HepG2 (cell line): ENCODE data around the gene KRTAP5-4. TPM values are rescaled to one million over a fixed set of nuclear protein-coding genes. Genes with fewer than 3 reads are reported as not detected.

Experiments used
- CTCF ChIP-seq: sonication (generic); formaldehyde crosslinking; IDR thresholded peaks from 2 replicates; pipeline ENCODE4 v1.5.0; 2020; ENCODE audit warnings: mild to moderate bottlenecking, missing genetic modification reagents, moderate library complexity
- ERF ChIP-seq: IDR thresholded peaks from 2 replicates; pipeline ENCODE4 v1.6.1; 2018; ENCODE audit warnings: missing biosample characterization, missing genetic modification reagents
- FOXJ3 ChIP-seq: sonication (generic); formaldehyde crosslinking; IDR thresholded peaks from 2 replicates; pipeline ENCODE4 v1.4.0; 2020; ENCODE audit warnings: missing genetic modification reagents, mild to moderate bottlenecking, borderline replicate concordance
- HOXA3 ChIP-seq: sonication (generic); formaldehyde crosslinking; IDR thresholded peaks from 2 replicates; pipeline ENCODE4 v1.5.0; 2020; ENCODE audit warnings: missing genetic modification reagents
- KDM2A ChIP-seq: sonication (generic); formaldehyde crosslinking; IDR thresholded peaks from 2 replicates; pipeline ENCODE4 v1.4.0; 2020; ENCODE audit warnings: low read depth, missing genetic modification reagents, borderline replicate concordance
- NFIC ChIP-seq: IDR thresholded peaks from 2 replicates; pipeline ENCODE4 v1.6.1; 2012; ENCODE audit warnings: mild to moderate bottlenecking, low read length, inconsistent platforms
- PAF1 ChIP-seq: IDR thresholded peaks from 2 replicates; pipeline ENCODE4 v1.6.1; 2016; ENCODE audit warnings: missing genetic modification reagents, missing compliant biosample characterization
- PHF20 ChIP-seq: sonication (generic); formaldehyde crosslinking; IDR thresholded peaks from 2 replicates; pipeline ENCODE4 v1.5.0; 2020; ENCODE audit warnings: mild to moderate bottlenecking, missing genetic modification reagents
- POLR2AphosphoS2 ChIP-seq: IDR thresholded peaks from 2 replicates; pipeline ENCODE4 v1.6.1; 2011; ENCODE audit warnings: low read depth, low read length, improper control_type of control experiment
- RBFOX2 ChIP-seq: fragments of 200-400 bp; formaldehyde crosslinking; IDR thresholded peaks from 2 replicates; pipeline ENCODE4 v1.6.1; 2017; ENCODE audit warnings: low read depth, mild to moderate bottlenecking, low read length
- RNF219 ChIP-seq: sonication (generic); formaldehyde crosslinking; IDR thresholded peaks from 2 replicates; pipeline ENCODE4 v1.5.0; 2020; ENCODE audit warnings: mild to moderate bottlenecking, missing genetic modification reagents
- SKIL ChIP-seq: sonication (generic); formaldehyde crosslinking; IDR thresholded peaks from 2 replicates; pipeline ENCODE4 v1.8.0; 2022; ENCODE audit warnings: missing genetic modification reagents, mild to moderate bottlenecking, moderate library complexity, borderline replicate concordance
- THRA ChIP-seq: sonication (generic); formaldehyde crosslinking; IDR thresholded peaks from 2 replicates; pipeline ENCODE4 v1.4.0; 2020; ENCODE audit warnings: missing genetic modification reagents, borderline replicate concordance
- ZNF24 ChIP-seq: fragments of 450-650 bp; IDR thresholded peaks from 2 replicates; pipeline ENCODE4 v1.6.1; 2017; ENCODE audit warnings: antibody characterized with exemption, mild to moderate bottlenecking
- ZNF557 ChIP-seq: sonication (generic); formaldehyde crosslinking; IDR thresholded peaks from 2 replicates; pipeline ENCODE4 v1.4.0; 2020; ENCODE audit warnings: missing genetic modification reagents
- ZNF7 ChIP-seq: IDR thresholded peaks from 2 replicates; pipeline ENCODE4 v1.6.1; 2016; ENCODE audit warnings: missing biosample characterization, missing genetic modification reagents
- ZNF704 ChIP-seq: sonication (generic); formaldehyde crosslinking; IDR thresholded peaks from 2 replicates; pipeline ENCODE4 v1.8.1; 2023; ENCODE audit warnings: mild to moderate bottlenecking, inconsistent platforms, moderate library complexity, missing genetic modification reagents, borderline replicate concordance
- ZNF850 ChIP-seq: sonication (generic); formaldehyde crosslinking; conservative IDR thresholded peaks from 2 replicates; pipeline ENCODE4 v1.9.0; 2021; ENCODE audit warnings: mild to moderate bottlenecking, missing genetic modification reagents
- polyA plus RNA-seq, 8 experiments: library from polyadenylated mRNA; depleted of rRNA in 3 of 8; stranded (reverse) in 7 of 8; unstranded in 1 of 8; fragments of >200 nt; fragmentation: Illumina TruSeq in 4 of 8; extraction: Trizol in 4 of 8; gene quantifications; 2 replicates each; pipeline versions ENCODE4 v1.2.1 to v1.2.3, GENCODE V29; 2011 to 2016; ENCODE audit warnings: low read depth in 4 of 8, missing spikeins in 1 of 8, mixed read lengths in 1 of 8; ENCODE audit not compliant: insufficient read depth in 1 of 8
- total RNA-seq, 5 experiments: library from RNA; depleted of rRNA; stranded (reverse); fragments of >200 nt; fragmentation: Illumina TruSeq; extraction: Trizol; gene quantifications; 2 replicates each; pipeline ENCODE4 v1.2.3, GENCODE V29; 2016; ENCODE audit warnings: low read depth in 1 of 5

Gene KRTAP5-4
- total and polyA plus RNA-seq, 2 of the 13 experiments (the other 11 are each of a cell fraction or from before 2014, with no cell fraction given) = not detected

- TF ChIP-seq PAF1 (no peak), THRA (CRISPR knock-in tag) (no peak), ZNF850 (CRISPR knock-in tag) (no peak), ZNF557 (CRISPR knock-in tag) (no peak), ERF (CRISPR knock-in tag) (0 out of 2 replicates have a peak, but pooled peaks have one; percentile 27), RNF219 (CRISPR knock-in tag) (no peak), ZNF704 (no peak), NFIC (no peak), KDM2A (CRISPR knock-in tag) (peak; percentile 67), CTCF (CRISPR knock-in tag) (peak; percentile 88), SKIL (CRISPR knock-in tag) (no peak), HOXA3 (CRISPR knock-in tag) (no peak), POLR2AphosphoS2 (no peak), ZNF7 (no peak), PHF20 (CRISPR knock-in tag) (no peak), ZNF24 (no peak), FOXJ3 (no peak), RBFOX2 (no peak)
Measured at GRCh38 chr11:1640076-1640946, 18.4 kb upstream of the KRTAP5-4 start (continued).
